Stimulated activated CD4-positive, alpha-beta T cell treated with anti-CD3 and anti-CD28 coated beads, Interleukin-4, amount 100 ng/mL, for 48 hours (primary cell): Measurements from ENCODE around the gene SLC26A6.

Experiments used
- DNase-seq, 2 donors: peaks; one replicate each; pipeline ENCODE4 v3.0.0-alpha.2; 2020; ENCODE audit warnings: low read depth in 2 of 2

The SLC26A6 gene

DNA sequence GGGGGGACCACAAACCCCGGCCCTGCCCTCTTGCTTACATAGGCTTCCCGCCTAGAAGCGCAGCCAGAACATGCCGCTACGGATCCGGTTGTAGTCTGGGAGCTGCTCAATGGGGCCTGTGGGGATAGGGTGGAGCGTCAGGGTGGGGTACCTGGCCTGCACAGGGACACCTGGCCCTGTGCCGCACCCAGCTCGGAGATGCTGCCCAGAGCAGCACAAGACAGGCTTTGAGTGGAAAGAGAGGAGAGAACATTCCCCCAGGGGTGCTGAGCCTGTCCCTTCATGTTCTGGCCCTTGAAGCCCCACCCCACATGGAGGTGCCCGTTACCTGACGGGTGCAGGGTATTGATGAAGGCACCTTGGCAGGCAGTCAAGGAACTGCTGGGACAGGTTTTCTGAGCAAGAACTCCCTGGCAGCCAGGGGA is 36.2 kb downstream of the SLC26A6 start:
- DNase-seq = no peak

DNA sequence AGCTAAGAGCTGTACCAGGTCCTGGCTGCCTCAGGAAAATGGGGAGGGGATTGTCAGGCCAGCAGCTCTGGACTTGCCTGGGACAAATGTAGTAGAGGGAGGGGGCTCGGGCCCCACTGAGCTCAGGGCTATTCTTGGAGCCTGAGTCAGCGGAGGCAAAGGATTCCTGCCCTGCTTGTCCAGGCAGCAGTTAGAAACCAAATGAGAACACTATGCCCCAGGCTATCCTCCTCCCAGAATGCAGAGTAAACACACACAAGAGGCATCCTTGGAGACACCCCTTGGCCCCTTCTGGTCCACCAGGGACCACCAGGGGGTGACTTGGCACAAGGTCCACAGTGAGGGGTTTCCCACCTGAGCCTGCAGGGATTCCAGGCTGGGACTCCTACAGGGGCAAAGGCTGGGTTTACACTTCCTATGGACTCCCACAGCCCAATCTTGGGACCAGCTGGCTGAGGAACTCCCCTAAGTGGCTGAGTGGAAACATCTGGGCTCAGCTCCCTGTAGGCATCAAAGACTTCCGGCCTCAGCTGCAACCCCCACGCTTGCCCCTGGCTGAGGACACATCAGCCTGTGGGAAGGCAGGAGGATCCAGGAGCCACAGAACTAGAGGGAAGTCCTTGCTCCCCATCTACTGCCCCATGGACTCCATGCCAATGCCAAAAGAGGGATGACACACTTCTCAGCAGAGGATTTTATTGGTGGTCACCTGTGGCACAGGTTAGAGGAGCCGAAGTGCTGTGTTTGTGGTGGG is 36.8 kb downstream of the SLC26A6 start:
- DNase-seq = no peak

DNA sequence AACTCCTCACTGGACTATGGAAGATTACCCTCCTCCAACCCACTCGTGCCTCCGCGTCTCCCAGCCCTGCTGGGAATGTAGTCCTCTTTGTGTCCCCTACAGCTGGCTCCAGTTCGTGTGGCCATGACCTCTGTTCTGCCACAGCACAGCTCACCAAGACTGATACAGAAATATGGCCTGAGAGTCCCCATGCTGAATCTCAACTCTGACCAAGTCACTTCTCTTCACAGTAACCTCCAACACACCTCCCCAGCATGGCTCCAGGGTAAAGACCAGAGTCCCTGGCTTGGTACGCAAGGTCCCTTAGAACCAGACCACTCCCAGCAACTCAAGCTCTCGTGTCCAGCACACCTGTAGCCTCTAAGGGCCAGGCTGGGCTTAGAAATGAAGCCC is 37.9 kb downstream of the SLC26A6 start:
- no peak for DNase-seq

DNA sequence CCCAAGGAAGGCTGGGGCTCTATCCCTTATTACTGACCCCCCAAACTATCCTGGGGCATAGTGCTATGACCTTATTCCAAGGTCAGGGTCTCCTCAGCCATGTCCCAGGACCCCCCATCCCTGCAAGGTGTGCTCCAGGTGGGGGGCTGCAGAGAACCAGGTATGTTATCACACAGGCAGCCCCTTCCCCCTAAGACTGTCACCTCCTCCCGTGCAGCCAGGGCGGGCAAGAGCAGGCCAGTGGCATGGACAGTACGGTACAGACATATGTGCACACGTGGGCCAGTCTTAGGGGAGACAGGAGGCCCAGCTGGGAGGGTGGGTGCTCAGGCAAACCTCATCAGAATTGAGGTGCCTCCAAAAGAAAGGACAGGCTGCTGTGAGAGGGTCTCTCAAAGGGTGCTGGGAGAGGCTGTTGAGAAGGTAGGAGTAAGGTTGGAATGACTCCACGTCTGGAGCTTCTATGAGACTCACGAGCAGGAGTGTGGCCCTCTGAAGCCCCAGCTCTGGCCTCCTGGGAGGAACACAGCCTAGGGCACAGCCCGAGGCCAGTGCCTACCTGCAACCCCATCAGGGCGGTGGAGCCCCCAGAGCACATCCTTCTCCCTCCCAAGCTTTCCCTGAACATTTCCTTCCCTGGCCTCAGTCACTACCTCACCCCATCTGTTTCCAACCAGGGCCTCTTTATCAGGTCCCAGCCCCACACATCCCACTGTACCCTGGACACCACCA is 38.4 kb downstream of the SLC26A6 start:
- no peak for DNase-seq

DNA sequence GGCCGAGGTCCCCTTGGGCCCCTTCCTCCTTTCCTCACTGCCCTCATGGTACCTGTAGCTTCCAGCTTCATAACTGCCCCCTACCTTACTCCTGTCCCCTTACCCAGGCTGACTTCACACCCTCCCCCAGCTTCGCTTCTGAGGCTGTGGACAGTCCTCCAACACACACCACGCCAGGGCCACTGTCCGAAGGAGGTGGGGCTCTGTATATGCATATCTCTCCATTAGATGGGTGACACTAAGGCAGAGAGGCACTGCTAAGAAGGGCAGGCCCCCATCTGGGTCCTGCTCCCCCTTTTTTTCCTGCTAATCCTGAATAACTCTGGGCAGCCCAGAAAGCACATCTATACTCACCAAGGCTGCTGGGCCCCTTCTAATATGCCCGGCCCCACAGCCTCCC is 39.1 kb downstream of the SLC26A6 start:
- no peak for DNase-seq

DNA sequence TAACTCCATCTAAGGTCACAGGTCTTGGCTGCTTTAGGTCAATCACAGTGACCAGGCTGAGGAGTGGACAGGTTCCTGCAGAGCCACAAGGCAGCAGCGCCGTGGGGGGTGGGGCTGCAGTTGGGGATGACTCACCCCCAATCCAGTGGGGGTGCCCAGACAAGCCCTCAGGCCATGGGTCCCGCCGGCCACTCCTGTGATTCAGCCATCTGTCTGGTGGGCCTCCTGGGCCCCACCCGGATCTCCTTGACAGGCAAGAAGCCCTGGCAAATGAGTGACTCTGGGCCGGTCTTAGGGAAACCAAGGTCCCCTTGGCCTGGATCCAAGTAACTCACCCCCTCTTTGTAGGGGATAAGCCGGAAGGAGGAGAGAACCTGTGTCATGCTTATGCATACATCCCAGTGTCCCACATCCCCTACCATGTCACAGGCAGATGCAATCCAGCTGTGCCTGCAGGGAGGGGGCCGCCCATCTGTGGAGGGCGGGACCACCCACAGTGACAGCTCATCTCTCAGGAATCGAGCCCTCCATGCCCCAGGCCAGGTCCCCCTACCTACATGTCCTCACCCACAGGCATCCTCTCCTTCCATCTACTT is 39.6 kb downstream of the SLC26A6 start:
- DNase-seq = no peak

DNA sequence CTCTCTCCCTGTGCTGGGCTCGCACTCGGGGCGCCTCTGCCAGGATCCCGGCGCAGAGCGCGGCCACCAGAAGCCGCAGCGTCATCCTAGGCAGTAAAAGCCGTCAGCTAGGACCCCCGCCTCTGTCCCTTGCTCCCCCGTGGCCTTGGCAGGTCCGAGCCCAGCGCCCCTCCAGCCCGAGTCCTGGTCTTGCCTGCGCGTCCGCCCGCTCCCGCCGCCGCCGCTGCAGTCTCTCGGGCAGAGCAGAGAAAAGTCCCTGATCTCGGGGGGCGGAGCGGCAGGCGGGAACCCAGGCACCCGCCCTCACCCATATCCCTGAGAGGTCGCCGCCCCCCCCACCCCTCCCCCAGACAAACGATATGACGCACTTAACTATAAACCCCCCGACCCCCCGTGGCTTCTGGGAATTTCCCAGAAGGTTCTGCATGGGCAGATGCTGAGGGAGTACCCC is 40.2 kb downstream of the SLC26A6 start, which contains the start of gene COL7A1:
TSS of gene COL7A1 (minus strand) at position 255 of the 451 bp plus-strand sequence. CDS start at position 85, 170 bp downstream.
- DNase-seq = no peak

DNA sequence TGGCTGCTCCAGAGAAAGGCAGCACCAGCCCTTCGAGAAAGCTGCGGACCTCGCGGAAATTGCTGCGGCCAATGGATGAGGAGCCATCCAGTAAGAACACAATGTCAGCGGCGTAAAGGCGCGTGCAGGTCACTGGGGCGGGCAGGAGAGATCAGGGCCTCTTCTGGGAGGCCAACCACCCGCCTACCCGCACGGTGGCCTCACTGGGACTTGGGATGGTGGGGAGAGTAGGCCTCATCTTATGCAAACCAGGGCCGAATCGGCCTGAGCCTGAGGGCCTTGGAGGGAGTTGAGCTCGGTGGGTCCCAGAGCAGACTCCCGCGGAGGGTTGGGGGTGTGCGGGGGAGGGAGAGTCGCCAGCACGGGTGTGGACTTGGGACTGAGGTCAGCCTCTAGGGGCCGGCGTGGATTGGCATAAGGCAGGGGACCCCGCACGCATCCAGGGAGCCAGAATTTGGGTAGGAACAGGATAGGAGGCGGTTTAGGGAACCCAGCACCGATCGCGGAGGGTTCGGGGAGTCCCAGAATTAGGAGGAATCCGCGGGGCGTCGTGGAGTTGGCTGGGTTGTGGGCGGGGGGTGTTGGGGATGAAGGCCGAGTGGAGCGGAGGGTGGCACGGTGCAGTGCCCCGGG is 40.7 kb downstream of the SLC26A6 start:
- DNase-seq = no peak

DNA sequence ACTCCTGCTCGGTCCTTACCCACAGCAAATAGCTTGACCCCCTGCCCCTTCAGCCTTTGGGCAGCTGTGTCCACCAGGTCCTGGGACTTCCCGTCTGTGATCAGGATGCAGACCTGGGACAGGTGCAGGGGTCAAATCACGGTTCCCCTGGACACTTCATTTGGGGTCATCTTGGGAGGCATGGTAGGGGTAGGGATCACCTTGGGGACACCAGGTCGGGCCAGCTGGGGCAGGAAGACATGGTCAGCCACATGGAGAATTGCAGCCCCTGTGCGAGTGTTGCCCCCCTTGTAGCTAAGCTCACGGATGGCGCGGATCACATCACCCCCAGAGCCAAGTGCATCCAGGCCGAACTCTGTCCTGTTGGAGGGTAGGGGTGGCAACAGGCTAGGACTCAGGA is 41.9 kb downstream of the SLC26A6 start:
- no peak for DNase-seq

DNA sequence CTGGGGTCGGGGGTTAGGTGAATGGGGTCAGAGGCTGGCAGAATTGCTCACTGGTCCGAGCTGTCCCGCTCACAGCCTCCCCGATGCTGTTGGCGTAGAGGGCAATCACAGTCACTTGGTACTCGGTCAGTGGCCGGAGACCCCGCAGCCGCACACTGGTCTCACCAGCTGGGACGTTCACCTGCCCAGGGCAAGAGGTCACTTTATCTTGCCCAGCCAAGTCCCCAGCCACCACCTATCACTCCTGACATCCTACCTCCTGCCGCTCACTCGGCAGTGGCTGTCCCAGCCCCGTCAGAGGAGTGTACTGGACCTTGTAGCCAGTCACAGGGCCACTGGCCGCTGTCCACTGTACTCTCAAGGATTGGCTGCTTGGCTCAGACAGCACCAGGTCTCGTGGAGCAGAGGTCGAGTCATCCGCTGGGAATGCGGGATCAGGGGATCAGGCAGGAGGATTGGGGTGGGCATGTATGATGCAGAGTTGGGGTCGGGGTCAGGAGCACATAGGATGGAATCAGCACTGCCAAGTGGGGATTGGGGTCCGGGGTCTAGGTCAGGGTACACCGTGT is 42.7 kb downstream of the SLC26A6 start:
- DNase-seq = no peak

DNA sequence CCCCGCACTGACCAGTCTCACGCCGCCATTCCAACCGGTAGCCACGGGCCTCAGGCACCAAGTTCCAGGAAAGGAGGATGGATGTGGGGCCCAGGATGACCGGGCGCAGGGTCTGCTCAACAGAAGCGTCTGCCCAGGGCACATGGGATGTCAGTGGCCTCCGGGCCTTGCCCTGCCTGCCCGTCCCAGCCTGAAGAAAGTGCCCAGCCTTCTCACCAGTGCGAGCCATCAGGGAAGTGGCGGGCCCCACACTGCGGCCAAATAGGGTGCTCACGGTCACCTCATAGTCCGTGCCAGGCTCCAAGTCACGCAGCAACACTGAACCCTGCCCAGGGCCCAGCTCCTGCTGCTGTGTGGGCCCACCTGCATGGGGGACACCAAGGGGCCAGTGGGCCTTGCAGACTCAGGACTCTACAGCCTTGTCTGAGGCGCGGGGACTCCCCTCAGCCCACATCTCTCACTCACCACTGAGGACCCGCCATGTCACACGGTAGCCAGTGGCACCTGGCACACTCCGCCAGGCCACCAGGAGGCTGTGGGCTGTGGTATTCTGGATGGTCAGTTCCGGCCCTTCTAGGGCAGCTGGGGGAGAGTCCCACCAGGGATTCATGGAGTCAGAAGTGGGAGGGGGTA is 43.3 kb downstream of the SLC26A6 start:
- DNase-seq = no peak

DNA sequence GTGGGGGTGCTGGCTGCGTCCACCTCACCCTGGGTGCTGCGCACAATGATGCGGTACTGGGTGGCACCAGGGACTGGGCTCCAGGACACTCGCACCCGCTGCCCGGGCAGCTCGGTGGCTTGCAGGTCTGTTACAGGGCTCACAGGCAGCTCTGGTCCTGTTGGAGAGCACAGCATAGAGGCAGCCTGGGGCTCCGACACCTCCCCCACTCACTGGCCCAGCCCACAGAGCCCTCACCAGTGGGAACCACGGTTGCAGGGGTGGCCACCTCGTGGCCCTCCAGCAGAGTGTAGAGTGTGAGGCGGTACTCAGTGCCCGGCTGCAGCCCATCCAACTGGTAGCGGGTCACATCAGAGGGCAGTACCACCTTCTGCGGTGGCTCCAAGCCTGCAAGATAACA is 43.8 kb downstream of the SLC26A6 start:
- DNase-seq = no peak

DNA sequence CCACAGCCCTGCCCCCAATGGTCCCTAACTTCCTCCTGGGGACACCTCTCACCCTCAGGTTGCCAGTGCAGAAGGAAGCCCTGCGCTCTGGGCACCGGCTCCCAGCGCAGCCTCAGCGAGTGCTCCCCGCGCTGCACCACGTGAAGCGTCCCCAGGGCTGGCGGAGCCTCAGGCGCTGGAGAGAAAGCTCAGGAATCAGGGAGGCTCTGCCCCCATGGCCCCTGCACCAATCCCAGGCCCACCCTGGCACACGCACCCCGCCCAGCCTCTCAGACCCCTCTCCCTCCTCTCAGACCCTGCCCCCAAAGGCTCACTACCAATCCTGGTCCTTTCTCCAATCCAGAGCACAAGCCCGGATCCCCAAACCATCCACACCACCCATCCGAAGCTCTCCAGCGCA is 47.0 kb downstream of the SLC26A6 start:
- DNase-seq = no peak

DNA sequence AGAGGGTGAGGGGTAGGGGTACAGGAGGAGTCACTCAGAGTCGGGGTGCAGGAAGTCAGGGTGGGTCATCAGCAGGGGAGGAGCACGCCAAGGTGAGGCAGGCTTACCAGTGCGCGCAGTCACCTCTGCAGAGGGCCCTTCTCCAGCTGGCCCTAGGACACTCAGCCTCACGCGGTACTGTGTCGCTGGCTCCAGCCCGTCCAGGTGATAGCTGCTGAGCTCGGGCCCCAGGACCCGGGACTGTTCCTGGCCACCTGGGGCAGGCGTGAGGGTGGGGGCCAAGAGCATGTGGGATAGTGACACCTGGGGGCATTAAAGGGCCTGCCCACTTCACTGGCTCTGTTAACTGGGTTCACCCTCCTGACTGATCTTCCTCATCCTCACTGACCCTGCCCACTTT is 47.6 kb downstream of the SLC26A6 start:
- no peak for DNase-seq

DNA sequence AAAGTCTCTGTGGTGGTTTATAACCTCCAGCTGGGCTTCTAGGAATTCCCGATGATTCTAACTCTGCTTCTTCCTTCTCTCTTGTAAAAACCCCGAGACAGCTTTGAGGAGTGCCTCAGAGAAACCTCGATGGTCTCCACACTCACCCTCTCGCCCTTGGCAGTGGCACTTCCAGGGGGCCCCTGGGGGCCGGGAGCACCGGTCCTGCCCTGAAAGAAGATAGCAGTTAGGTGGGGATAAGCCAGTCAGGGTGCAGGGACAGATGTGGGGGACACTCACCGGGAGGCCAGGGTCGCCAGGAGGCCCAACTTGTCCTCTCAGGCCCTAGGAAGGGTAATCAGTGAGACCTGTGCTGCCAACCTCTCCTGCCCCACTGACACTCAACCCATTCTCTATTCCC is 49.9 kb downstream of the SLC26A6 start:
- DNase-seq = no peak

DNA sequence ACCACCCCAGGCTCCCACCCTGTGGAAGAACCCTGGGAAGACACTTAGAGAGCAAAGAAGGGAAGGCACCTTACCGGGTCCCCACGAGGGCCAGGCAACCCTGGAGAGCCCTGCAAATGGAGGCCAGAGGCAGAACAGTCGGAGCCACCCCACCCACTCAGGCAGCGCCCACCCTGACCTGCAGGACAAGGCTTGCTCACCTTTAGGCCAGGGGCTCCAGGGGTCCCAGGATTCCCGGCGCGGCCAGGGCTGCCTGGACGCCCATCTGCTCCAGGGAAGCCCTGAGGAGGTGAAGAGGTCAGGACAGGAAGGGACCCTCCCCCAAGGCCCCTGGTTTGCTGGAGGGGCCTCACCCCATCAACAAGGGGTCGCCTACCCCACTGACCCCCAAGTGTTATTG is 50.4 kb downstream of the SLC26A6 start:
- DNase-seq = no peak

DNA sequence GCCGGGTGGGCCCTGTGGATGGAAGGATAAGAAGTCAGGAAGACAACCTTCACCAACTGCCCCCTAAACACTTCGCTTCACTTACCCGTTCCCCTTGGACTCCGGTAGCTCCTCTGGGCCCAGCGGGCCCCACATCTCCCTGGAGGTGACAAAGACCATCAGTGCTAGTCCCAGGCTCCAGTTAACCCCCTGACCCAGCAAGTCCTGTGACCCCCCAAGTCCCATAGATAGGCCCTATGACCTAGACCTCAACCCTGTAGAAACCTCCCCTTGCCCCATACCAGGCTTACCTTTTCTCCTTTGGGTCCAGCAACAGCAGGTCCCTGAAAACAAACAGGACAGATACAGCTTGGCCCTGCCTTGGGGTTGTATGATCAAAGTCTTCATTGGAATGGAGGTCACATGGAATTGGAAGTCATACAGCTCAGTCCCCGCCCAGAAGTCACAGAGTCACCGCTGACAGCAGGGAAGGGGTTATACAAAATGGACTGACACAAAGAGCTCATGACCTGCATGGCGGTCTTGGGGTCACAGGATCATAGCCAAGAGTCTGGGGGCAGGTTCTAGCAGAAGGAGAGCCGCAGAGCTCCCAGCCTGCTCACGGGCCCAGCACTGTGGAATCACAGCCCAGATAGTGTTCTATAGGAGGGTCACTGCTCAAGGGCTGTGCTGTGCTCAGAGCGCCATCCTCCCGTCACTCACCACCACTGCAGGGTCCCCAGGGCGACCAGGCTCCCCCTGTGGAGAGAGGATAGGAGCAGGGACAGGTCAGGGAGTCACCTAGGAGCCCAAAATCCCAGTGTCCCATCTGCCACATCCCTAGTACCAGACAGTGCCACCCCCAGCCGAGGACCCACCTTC is 53.4 kb downstream of the SLC26A6 start:
- DNase-seq = no peak

DNA sequence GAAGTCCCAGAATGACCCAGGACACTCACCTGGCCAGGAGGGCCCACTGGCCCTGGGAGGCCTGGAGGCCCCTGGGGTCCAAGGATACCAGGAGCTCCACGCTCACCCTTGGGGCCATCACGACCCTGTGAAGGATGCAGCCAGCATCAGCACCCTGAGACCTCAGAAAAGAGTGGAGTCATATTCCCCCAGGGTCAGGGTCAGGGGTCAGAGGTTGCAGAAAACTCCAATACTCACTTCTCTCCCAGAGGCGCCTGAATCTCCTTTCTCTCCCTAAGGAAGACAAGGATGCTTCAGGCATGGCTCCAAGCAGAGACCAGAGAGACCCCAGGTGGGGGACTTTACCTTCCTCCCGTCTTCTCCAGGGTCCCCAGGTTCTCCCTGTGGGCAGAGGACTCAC is 58.6 kb downstream of the SLC26A6 start:
- DNase-seq = no peak
